GM19035 (cell line): ENCODE measurements around the gene PAPSS1.

Experiments
- ATAC-seq: cut with Tn5 transposase; IDR thresholded peaks from one replicate; pipeline ENCODE4 v1.9.1; 2021; ENCODE audit not compliant: unreplicated experiment

PAPSS1 gene

DNA sequence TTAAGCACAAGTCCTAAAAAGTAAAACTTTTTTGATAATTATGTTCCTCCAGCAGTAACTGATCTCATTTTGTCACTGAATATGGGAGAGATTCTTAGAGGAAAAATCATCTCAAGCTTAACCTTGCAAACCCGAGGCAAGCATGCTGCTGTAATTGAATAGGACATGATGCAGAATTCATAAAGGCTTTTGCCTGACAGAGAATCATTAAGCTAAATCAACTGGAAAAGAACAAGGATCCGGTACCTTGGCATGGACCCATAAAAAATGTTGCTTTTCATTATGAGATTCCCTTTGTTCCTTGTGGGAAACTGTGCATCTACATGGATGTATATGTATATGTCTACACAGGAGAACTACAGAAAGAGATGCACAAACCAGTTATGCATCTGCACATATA is 149.1 kb downstream of the PAPSS1 start:
- no peak for ATAC-seq

- no peak for ATAC-seq
These were observed 155.7 kb downstream of the PAPSS1 start for GRCh38 chr4:107564326-107564725.
